K562 (cell line): ENCODE results near the gene KLC1. TPM values are rescaled to one million over a fixed set of nuclear protein-coding genes. Genes with fewer than 3 reads are reported as not detected.

Experiments
- ATAC-seq: fragments of 200-7000 bp; cut with Tn5 transposase; 3 replicates; pipeline ENCODE4 v1.9.1; 2020; ENCODE audit warnings: moderate library complexity
- BruUV-seq: library from RNA; stranded (reverse); fragments of 400-500 nt; replicated peaks from 2 replicates; lab custom pipeline; 2021; lab: Mats Ljungman, UMichigan
- CTCF ChIA-PET: fragments of 300-600 bp; formaldehyde crosslinking; extraction: SDS; loops from one replicate; lab custom pipeline; 2021; ENCODE audit warnings: low intra/inter-chr PET ratio; lab: Yijun Ruan, JAX
- POLR2A ChIA-PET: fragments of 300-600, 350-650 bp; sonication (Branson Sonifier 250); formaldehyde crosslinking; extraction: SDS; loops from one replicate; lab custom pipeline; 2021; ENCODE audit warnings: antibody characterized with exemption, inconsistent platforms; lab: Yijun Ruan, JAX
- DNase-seq, 4 experiments: peaks; one replicate each; pipeline versions ENCODE4 v3.0.0 to v3.0.0-alpha.2; 2011 to 2018; ENCODE audit warnings: low spot score in 3 of 4, mixed read lengths in 3 of 4; ENCODE audit errors: extremely low read depth in 1 of 4
- FAIRE-seq: peaks from 2 replicates; lab custom pipeline; 2011; peaks lifted over from hg19 to GRCh38; lab: Jason Lieb, UNC
- H2AFZ ChIP-seq: 2 replicates; pipeline ENCODE4 v1.6.0; 2011; ENCODE audit warnings: low read depth, low read length, control low read depth, inconsistent platforms
- H3K27ac ChIP-seq: fragments of 200-600 bp; 3 replicates; pipeline ENCODE4 v1.8.0; 2011; ENCODE audit warnings: low read depth, mild to moderate bottlenecking, control low read depth, inconsistent platforms, low read length, moderate library complexity, mixed read lengths; ENCODE audit errors: extremely low read depth
- H3K27me3 ChIP-seq, 2 experiments: fragments of 300-600 bp in 1 of 2; 2 replicates in 1 of 2; 3 replicates in 1 of 2; pipeline versions ENCODE4 v1.6.0 to v1.8.0; 2011; ENCODE audit warnings: inconsistent platforms in 2 of 2, low read length in 2 of 2, mild to moderate bottlenecking in 1 of 2, mixed read lengths in 1 of 2, moderate library complexity in 1 of 2; ENCODE audit not compliant: control insufficient read depth in 2 of 2, insufficient read depth in 2 of 2
- H3K36me3 ChIP-seq: fragments of 300-600 bp; 3 replicates; pipeline ENCODE4 v1.8.0; 2011; ENCODE audit warnings: mild to moderate bottlenecking, low read length, inconsistent platforms; ENCODE audit not compliant: control insufficient read depth, insufficient read depth
- H3K4me1 ChIP-seq, 2 experiments: fragments of 200-600 bp in 1 of 2; replicated peaks in 1 of 2; 2 replicates in 1 of 2; 3 replicates in 1 of 2; pipeline versions ENCODE4 v1.5.1 to v1.8.0; 2011; ENCODE audit warnings: inconsistent platforms in 2 of 2, low read length in 2 of 2, mild to moderate bottlenecking in 1 of 2, mixed read lengths in 1 of 2, moderate library complexity in 1 of 2; ENCODE audit not compliant: control insufficient read depth in 2 of 2, insufficient read depth in 2 of 2
- H3K4me2 ChIP-seq: 2 replicates; pipeline ENCODE4 v1.6.1; 2011; ENCODE audit warnings: low read length, control low read depth, inconsistent platforms, mixed read lengths; ENCODE audit not compliant: insufficient read depth
- H3K4me3 ChIP-seq: fragments of 200-600 bp; sonication (generic), shearing (Covaris generic); 2 replicates; pipeline ENCODE4 v1.5.1; 2016; ENCODE audit warnings: control low read depth, inconsistent platforms
- H3K79me2 ChIP-seq: fragments of 200-600 bp; 3 replicates; pipeline ENCODE4 v1.8.0; 2011; ENCODE audit warnings: low read length, inconsistent platforms; ENCODE audit not compliant: control insufficient read depth, insufficient read depth
- H3K9ac ChIP-seq, 2 experiments: 2 replicates each; pipeline versions ENCODE4 v1.6.0 to v1.6.1; 2011; ENCODE audit warnings: low read depth in 2 of 2, low read length in 2 of 2, control low read depth in 1 of 2, inconsistent platforms in 1 of 2, mild to moderate bottlenecking in 1 of 2, mixed read lengths in 1 of 2; ENCODE audit not compliant: insufficient read depth in 1 of 2
- H3K9me1 ChIP-seq: one replicate; pipeline ENCODE4 v1.6.0; 2011; ENCODE audit warnings: inconsistent platforms, mild to moderate bottlenecking, low read length, moderate library complexity; ENCODE audit not compliant: control insufficient read depth, insufficient read depth
- H3K9me3 ChIP-seq: replicated peaks from 2 replicates; pipeline ENCODE4 v1.5.1; 2011; ENCODE audit warnings: low read depth, low read length, inconsistent platforms; ENCODE audit not compliant: control insufficient read depth, insufficient read depth
- H4K20me1 ChIP-seq: replicated peaks from 2 replicates; pipeline ENCODE4 v1.6.1; 2011; ENCODE audit warnings: low read length, inconsistent platforms, mixed read lengths; ENCODE audit not compliant: control insufficient read depth, insufficient read depth
- EP300 ChIP-seq: IDR thresholded peaks from 2 replicates; pipeline ENCODE4 v1.6.1; 2012; ENCODE audit warnings: low read length, improper control_type of control experiment
- GABPB1 ChIP-seq: sonication (generic); formaldehyde crosslinking; IDR thresholded peaks from 2 replicates; pipeline ENCODE4 v1.8.0; 2022; ENCODE audit warnings: mild to moderate bottlenecking, missing genetic modification reagents
- GTF2A2 ChIP-seq: IDR thresholded peaks from 2 replicates; pipeline ENCODE4 v1.6.1; 2016; ENCODE audit warnings: mild to moderate bottlenecking, missing genetic modification characterization, missing compliant biosample characterization
- HSF4 ChIP-seq: fragments of 250-450 bp; sonication (Bioruptor Pico); IDR thresholded peaks from 2 replicates; pipeline ENCODE4 v2.1.2; 2022; ENCODE audit warnings: mild to moderate bottlenecking, moderate library complexity, borderline replicate concordance
- IFI16 ChIP-seq: fragments of 250-450 bp; sonication (Bioruptor Pico); IDR thresholded peaks from 2 replicates; pipeline ENCODE4 v2.1.2; 2022; ENCODE audit warnings: mild to moderate bottlenecking, inconsistent platforms
- NCOA1 ChIP-seq: fragments of 450-650 bp; IDR thresholded peaks from 2 replicates; pipeline ENCODE4 v1.6.1; 2016; ENCODE audit warnings: low read depth
- NFIX ChIP-seq: fragments of 250-450 bp; sonication (Bioruptor Pico); IDR thresholded peaks from 2 replicates; pipeline ENCODE4 v1.4.0; 2020; ENCODE audit warnings: low read depth, mild to moderate bottlenecking, moderate library complexity
- NR1H2 ChIP-seq: sonication (generic); formaldehyde crosslinking; IDR thresholded peaks from 2 replicates; pipeline ENCODE4 v1.4.0; 2020; ENCODE audit warnings: mild to moderate bottlenecking, missing genetic modification reagents
- SRSF7 ChIP-seq: fragments of 200-400 bp; formaldehyde crosslinking; optimal IDR thresholded peaks from 2 replicates; pipeline ENCODE3; 2017; ENCODE audit warnings: mild to moderate bottlenecking, low read depth, low read length
- TBP ChIP-seq: optimal IDR thresholded peaks from 2 replicates; pipeline ENCODE3; 2011; ENCODE audit warnings: low read depth, low read length, improper control_type of control experiment
- TCF7L2 ChIP-seq: fragments of 150-350 bp; IDR thresholded peaks from 2 replicates; pipeline ENCODE4 v1.6.1; 2016; ENCODE audit warnings: low read depth, mild to moderate bottlenecking, low read length, moderate library complexity
- ZNF212 ChIP-seq: fragments of 450-650 bp; formaldehyde crosslinking; IDR thresholded peaks from 2 replicates; pipeline ENCODE4 v1.4.0; 2020; ENCODE audit warnings: mild to moderate bottlenecking
- WGBS: fragments of 100-300 bp; shearing (Covaris generic); methylation state at CpG from one replicate; pipeline ENCODE4 v1.1.6; 2016; ENCODE audit warnings: low coverage, mixed read lengths; ENCODE audit not compliant: insufficient coverage; ENCODE audit errors: missing lambda C conversion rate; 5-methylcytosine and 5-hydroxymethylcytosine counted together
- in situ Hi-C: fragments of 300-500 bp; cut with MboI; formaldehyde crosslinking; loops from 4 replicates; pipeline ENCODE4 v1.15.0; 2018; ENCODE audit warnings: inconsistent platforms, mixed read lengths
- intact Hi-C: fragments of 100-400 bp; cut with micrococcal nuclease; formaldehyde crosslinking; loops from 2 replicates; pipeline ENCODE4 v1.14.2; 2022
- polyA plus RNA-seq, 8 experiments: library from polyadenylated mRNA; depleted of rRNA in 4 of 8; stranded (reverse) in 5 of 8; unstranded in 3 of 8; fragments of >200 nt; fragmentation: Nextera tagmentation in 2 of 8; fragmentation: Illumina TruSeq in 1 of 8; extraction: Ambion mirVana in 2 of 8; extraction: Trizol in 1 of 8; gene quantifications; 2 replicates each; pipeline versions ENCODE4 v1.2.1 to v1.2.3, GENCODE V29; 2011 to 2014; ENCODE audit warnings: inconsistent platforms in 1 of 8, missing spikeins in 1 of 8
- total RNA-seq, 7 experiments: library from RNA; depleted of rRNA in 6 of 7; stranded (reverse); fragments of >200 nt in 6 of 7; fragmentation: Illumina TruSeq in 2 of 7; extraction: Trizol in 2 of 7; gene quantifications; 2 replicates each; pipeline versions ENCODE4 v1.2.1 to v1.2.3, GENCODE V29; 2011 to 2021; ENCODE audit warnings: low replicate concordance in 1 of 7
- TF ChIP-seq, protein P1 (sequence below): sonication (generic); formaldehyde crosslinking; IDR thresholded peaks from 2 replicates; pipeline ENCODE4 v1.9.0; 2022; ENCODE audit warnings: mild to moderate bottlenecking, missing genetic modification reagents
- TF ChIP-seq, protein P2 (sequence below): fragments of 200-800 bp; sonication (Bioruptor generic); IDR thresholded peaks from 2 replicates; pipeline ENCODE4 v1.6.1; 2017; ENCODE audit warnings: missing genetic modification characterization, missing compliant biosample characterization
- TF ChIP-seq, protein P3 (sequence below): sonication (generic); formaldehyde crosslinking; IDR thresholded peaks from 2 replicates; pipeline ENCODE4 v1.8.0; 2023; ENCODE audit warnings: missing genetic modification reagents, mild to moderate bottlenecking, borderline replicate concordance

The KLC1 gene
- total and polyA plus RNA-seq, 9 of the 15 experiments (the other 6 are each of a cell fraction or from before 2014, with no cell fraction given) = 4.9 to 134 (median 54.8) TPM

DNA sequence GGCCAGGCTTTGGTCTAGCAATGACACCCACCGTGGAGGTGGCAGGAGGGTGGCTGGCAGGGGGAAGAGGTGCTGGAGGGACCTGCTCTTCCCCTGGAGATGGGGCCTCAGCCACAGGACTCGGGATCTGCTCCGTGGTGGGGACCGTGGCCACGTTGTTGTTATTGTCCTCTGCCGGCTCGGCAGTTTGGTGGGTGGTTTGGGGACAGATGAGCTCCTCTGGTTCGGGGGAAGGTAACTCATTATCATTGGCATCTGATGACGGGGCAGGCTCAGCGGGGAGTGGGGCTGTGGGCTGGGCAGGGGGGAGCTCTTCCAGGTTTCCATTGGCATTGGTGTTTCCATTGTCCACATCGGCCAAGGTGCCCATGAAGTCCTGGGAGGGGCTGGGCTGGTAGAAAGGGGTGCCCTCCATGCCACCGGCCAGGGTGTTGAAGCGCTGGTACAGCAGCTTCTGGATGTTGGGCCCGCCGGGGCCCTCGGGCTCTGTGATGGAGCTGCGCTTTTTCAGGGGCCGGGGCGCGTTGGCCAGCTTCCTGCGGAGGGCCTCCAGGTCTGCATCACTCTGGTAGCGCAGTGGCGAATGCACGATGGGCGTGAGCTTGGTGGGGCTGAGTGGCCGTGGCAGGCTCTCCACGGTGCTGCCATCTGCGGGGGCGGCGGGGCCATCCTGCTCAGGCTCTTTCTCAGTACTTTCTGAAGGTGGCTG is 110.9 kb downstream of the KLC1 start:
- POLR2A ChIA-PET = interaction anchor here (0.7 to 1.2 kb wide), 2 partner anchors 25 to 65 kb away, joined by 3 read pairs; partner anchors contain the start of genes XRCC3 and ZFYVE21
- Histone ChIP-seq H3K27ac (no peak overlapping the region), H3K4me1 (peaks cover 0 to 10% of the 10 kb centered on the region in 2 experiments; a peak in 3 of 5 replicates), H3K9me3 (no peaks in the 10 kb centered on the region), H4K20me1 (no peaks in the 10 kb centered on the region), H3K27me3 (peaks cover 0 to 19% of the 10 kb centered on the region in 2 experiments; a peak in 2 of 5 replicates), H3K4me3 (no peak overlapping the region), H2AFZ (no peak overlapping the region), H3K9ac (peak overlapping the region in 1 of 2 experiments; percentile 17; a peak in 1 of 4 replicates), H3K79me2 (no peaks in the 10 kb centered on the region), H3K4me2 (no peak overlapping the region), H3K9me1 (no peaks in the 10 kb centered on the region), H3K36me3 (no peaks in the 10 kb centered on the region)
- no TSS peak for BruUV-seq
- DNase-seq (no peak), ATAC-seq (no peak), FAIRE-seq (no peak)
- intact Hi-C loops = no loop called here
- CTCF ChIA-PET = no interaction called here
- 83% methylated on average over 14 of the region's 30 CpGs for WGBS
- in situ Hi-C loops = no loop called here
- TF ChIP-seq NR1H2 (CRISPR knock-in tag) (no peak), NCOA1 (no peak), EP300 (no peak), SRSF7 (no peak), TCF7L2 (no peak), IFI16 (CRISPR knock-in tag) (no peak), GABPB1 (CRISPR knock-in tag) (no peak), GTF2A2 (tag) (no peak), NFIX (CRISPR knock-in tag) (no peak), ZNF212 (CRISPR knock-in tag) (no peak), HSF4 (CRISPR knock-in tag) (no peak), TBP (no peak)
- TF ChIP-seq, protein P1, sequence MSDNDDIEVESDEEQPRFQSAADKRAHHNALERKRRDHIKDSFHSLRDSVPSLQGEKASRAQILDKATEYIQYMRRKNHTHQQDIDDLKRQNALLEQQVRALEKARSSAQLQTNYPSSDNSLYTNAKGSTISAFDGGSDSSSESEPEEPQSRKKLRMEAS = no peak
- TF ChIP-seq, protein P2, sequence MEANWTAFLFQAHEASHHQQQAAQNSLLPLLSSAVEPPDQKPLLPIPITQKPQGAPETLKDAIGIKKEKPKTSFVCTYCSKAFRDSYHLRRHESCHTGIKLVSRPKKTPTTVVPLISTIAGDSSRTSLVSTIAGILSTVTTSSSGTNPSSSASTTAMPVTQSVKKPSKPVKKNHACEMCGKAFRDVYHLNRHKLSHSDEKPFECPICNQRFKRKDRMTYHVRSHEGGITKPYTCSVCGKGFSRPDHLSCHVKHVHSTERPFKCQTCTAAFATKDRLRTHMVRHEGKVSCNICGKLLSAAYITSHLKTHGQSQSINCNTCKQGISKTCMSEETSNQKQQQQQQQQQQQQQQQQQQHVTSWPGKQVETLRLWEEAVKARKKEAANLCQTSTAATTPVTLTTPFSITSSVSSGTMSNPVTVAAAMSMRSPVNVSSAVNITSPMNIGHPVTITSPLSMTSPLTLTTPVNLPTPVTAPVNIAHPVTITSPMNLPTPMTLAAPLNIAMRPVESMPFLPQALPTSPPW (CRISPR knock-in tag) = no peak
- TF ChIP-seq, protein P3, sequence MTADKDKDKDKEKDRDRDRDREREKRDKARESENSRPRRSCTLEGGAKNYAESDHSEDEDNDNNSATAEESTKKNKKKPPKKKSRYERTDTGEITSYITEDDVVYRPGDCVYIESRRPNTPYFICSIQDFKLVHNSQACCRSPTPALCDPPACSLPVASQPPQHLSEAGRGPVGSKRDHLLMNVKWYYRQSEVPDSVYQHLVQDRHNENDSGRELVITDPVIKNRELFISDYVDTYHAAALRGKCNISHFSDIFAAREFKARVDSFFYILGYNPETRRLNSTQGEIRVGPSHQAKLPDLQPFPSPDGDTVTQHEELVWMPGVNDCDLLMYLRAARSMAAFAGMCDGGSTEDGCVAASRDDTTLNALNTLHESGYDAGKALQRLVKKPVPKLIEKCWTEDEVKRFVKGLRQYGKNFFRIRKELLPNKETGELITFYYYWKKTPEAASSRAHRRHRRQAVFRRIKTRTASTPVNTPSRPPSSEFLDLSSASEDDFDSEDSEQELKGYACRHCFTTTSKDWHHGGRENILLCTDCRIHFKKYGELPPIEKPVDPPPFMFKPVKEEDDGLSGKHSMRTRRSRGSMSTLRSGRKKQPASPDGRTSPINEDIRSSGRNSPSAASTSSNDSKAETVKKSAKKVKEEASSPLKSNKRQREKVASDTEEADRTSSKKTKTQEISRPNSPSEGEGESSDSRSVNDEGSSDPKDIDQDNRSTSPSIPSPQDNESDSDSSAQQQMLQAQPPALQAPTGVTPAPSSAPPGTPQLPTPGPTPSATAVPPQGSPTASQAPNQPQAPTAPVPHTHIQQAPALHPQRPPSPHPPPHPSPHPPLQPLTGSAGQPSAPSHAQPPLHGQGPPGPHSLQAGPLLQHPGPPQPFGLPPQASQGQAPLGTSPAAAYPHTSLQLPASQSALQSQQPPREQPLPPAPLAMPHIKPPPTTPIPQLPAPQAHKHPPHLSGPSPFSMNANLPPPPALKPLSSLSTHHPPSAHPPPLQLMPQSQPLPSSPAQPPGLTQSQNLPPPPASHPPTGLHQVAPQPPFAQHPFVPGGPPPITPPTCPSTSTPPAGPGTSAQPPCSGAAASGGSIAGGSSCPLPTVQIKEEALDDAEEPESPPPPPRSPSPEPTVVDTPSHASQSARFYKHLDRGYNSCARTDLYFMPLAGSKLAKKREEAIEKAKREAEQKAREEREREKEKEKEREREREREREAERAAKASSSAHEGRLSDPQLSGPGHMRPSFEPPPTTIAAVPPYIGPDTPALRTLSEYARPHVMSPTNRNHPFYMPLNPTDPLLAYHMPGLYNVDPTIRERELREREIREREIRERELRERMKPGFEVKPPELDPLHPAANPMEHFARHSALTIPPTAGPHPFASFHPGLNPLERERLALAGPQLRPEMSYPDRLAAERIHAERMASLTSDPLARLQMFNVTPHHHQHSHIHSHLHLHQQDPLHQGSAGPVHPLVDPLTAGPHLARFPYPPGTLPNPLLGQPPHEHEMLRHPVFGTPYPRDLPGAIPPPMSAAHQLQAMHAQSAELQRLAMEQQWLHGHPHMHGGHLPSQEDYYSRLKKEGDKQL = no peak
